ENCODE data around the gene ST6GALNAC3.

ST6GALNAC3 gene

GRCh38 chr1:76247261-76247852 lies 172.8 kb downstream of the ST6GALNAC3 start:
- no peak for DNase-seq (ENCODE audit: low read depth in 2 of 2)

- DNase-seq (ENCODE audit: low read depth in 2 of 2): no peak
These were observed 175.7 kb downstream of the ST6GALNAC3 start for GRCh38 chr1:76250271-76250670.

- no peak for DNase-seq (ENCODE audit: low read depth in 2 of 2)
These were observed 177.9 kb downstream of the ST6GALNAC3 start for GRCh38 chr1:76252431-76252830.

- DNase-seq (ENCODE audit: low read depth in 2 of 2): no peak
These were observed 179.8 kb downstream of the ST6GALNAC3 start for GRCh38 chr1:76254104-76255030.

- DNase-seq (ENCODE audit: low read depth in 2 of 2): no peak
These were observed 182.0 kb downstream of the ST6GALNAC3 start for GRCh38 chr1:76256289-76257223.

- peak in 1 of 2 donors; percentile 11 for DNase-seq (ENCODE audit: low read depth in 2 of 2)
These were observed 183.3 kb downstream of the ST6GALNAC3 start for GRCh38 chr1:76257823-76258222.

GRCh38 chr1:76259270-76259669 lies 184.7 kb downstream of the ST6GALNAC3 start:
- DNase-seq (ENCODE audit: low read depth in 2 of 2): no peak

- DNase-seq (ENCODE audit: low read depth in 2 of 2): no peak
These were observed 185.7 kb downstream of the ST6GALNAC3 start for GRCh38 chr1:76260279-76260678.

- DNase-seq (ENCODE audit: low read depth in 2 of 2): no peak
These were observed 188.1 kb downstream of the ST6GALNAC3 start for GRCh38 chr1:76262601-76263000.

- no peak for DNase-seq (ENCODE audit: low read depth in 2 of 2)
These were observed 190.1 kb downstream of the ST6GALNAC3 start for GRCh38 chr1:76264642-76265041.

GRCh38 chr1:76266762-76267161 lies 192.2 kb downstream of the ST6GALNAC3 start:
- no peak for DNase-seq (ENCODE audit: low read depth in 2 of 2)

GRCh38 chr1:76267631-76268030 lies 193.1 kb downstream of the ST6GALNAC3 start:
- DNase-seq (ENCODE audit: low read depth in 2 of 2): no peak

GRCh38 chr1:76268341-76268740 lies 193.8 kb downstream of the ST6GALNAC3 start:
- DNase-seq (ENCODE audit: low read depth in 2 of 2): no peak

GRCh38 chr1:76269155-76269554 lies 194.6 kb downstream of the ST6GALNAC3 start:
- no peak for DNase-seq (ENCODE audit: low read depth in 2 of 2)

- DNase-seq (ENCODE audit: low read depth in 2 of 2): no peak
These were observed 199.8 kb downstream of the ST6GALNAC3 start for GRCh38 chr1:76274302-76274701.

GRCh38 chr1:76274718-76275117 lies 200.2 kb downstream of the ST6GALNAC3 start:
- no peak for DNase-seq (ENCODE audit: low read depth in 2 of 2)

GRCh38 chr1:76278711-76279100 lies 204.2 kb downstream of the ST6GALNAC3 start:
- DNase-seq (ENCODE audit: low read depth in 2 of 2): no peak

- no peak for DNase-seq (ENCODE audit: low read depth in 2 of 2)
These were observed 204.7 kb downstream of the ST6GALNAC3 start for GRCh38 chr1:76279101-76279748.

GRCh38 chr1:76281306-76281705 lies 206.8 kb downstream of the ST6GALNAC3 start:
- DNase-seq (ENCODE audit: low read depth in 2 of 2): no peak

- DNase-seq (ENCODE audit: low read depth in 2 of 2): no peak
These were observed 210.3 kb downstream of the ST6GALNAC3 start for GRCh38 chr1:76284842-76285241.

GRCh38 chr1:76285578-76286135 lies 211.1 kb downstream of the ST6GALNAC3 start:
- no peak for DNase-seq (ENCODE audit: low read depth in 2 of 2)

Data from activated CD4-positive, alpha-beta T cell treated with anti-CD3 and anti-CD28 coated beads for 24 hours (primary cell).